HL-60 (cell line): ENCODE measurements around the gene GPC3.

Experiments
- DNase-seq, 2 experiments: peaks; one replicate each; pipeline ENCODE4 v3.0.0-alpha.2; 2010 to 2020; ENCODE audit warnings: low read depth in 1 of 2, low spot score in 1 of 2
- H3K27ac ChIP-seq: fragments of 250-450 bp; sonication (Bioruptor Pico); replicated peaks from 2 replicates; pipeline ENCODE4 v1.5.1; 2020; ENCODE audit warnings: mild to moderate bottlenecking, moderate library complexity
- H3K27me3 ChIP-seq: fragments of 250-450 bp; sonication (Bioruptor Pico); 2 replicates; pipeline ENCODE4 v1.5.1; 2021; ENCODE audit warnings: mild to moderate bottlenecking, moderate library complexity; ENCODE audit not compliant: insufficient read depth, poor library complexity, severe bottlenecking
- H3K4me3 ChIP-seq: replicated peaks from 2 replicates; pipeline ENCODE4 v1.5.1; 2011; ENCODE audit warnings: mild to moderate bottlenecking, control low read depth, low read length; ENCODE audit not compliant: insufficient read depth
- CTCF ChIP-seq: IDR thresholded peaks from one replicate; pipeline ENCODE4 v1.5.1; 2011; ENCODE audit warnings: low read length, control low read depth, inconsistent platforms; ENCODE audit not compliant: insufficient read depth
- GABPA ChIP-seq: IDR thresholded peaks from 2 replicates; pipeline ENCODE4 v1.6.1; 2012; ENCODE audit warnings: low read depth
- POLR2AphosphoS5 ChIP-seq: IDR thresholded peaks from 2 replicates; pipeline ENCODE4 v1.6.1; 2012; ENCODE audit warnings: low read depth
- REST ChIP-seq: IDR thresholded peaks from 2 replicates; pipeline ENCODE4 v1.6.1; 2012; ENCODE audit warnings: low read depth; ENCODE audit not compliant: insufficient replicate concordance
- SPI1 ChIP-seq: IDR thresholded peaks from 2 replicates; pipeline ENCODE4 v1.6.1; 2012; ENCODE audit warnings: low read depth, mild to moderate bottlenecking, borderline replicate concordance

GPC3 gene

GRCh38 chrX:133968109-133968508, 17.3 kb downstream of the GPC3 start:
- Histone ChIP-seq H3K27ac (no peak overlapping the region), H3K4me3 (no peak overlapping the region), H3K27me3 (no peaks in the 10 kb centered on the region)
- no peak for TF ChIP-seq GABPA
- TF ChIP-seq SPI1: no peak
- no peak for TF ChIP-seq POLR2AphosphoS5
- no peak for TF ChIP-seq REST
- no peak for DNase-seq

GRCh38 chrX:133966199-133966598, 19.2 kb downstream of the GPC3 start:
- Histone ChIP-seq H3K27me3 (no peaks in the 10 kb centered on the region), H3K4me3 (no peak overlapping the region), H3K27ac (no peak overlapping the region)
- DNase-seq: no peak
- TF ChIP-seq SPI1 (no peak), GABPA (no peak), CTCF (no peak), REST (no peak), POLR2AphosphoS5 (no peak)

- no peak for TF ChIP-seq CTCF
- no peak for TF ChIP-seq REST
- TF ChIP-seq SPI1: no peak
- no peak for TF ChIP-seq POLR2AphosphoS5
- no peak for TF ChIP-seq GABPA
- DNase-seq: no peak
- no peak overlapping the region for H3K27ac ChIP-seq
- H3K27me3 ChIP-seq: no peaks in the 10 kb centered on the region
- no peak overlapping the region for H3K4me3 ChIP-seq
Observed at GRCh38 chrX:133965321-133965720, 20.1 kb downstream of the GPC3 start.

- no peak for DNase-seq
- TF ChIP-seq POLR2AphosphoS5 (no peak), SPI1 (no peak), GABPA (no peak), REST (no peak), CTCF (no peak)
- no peaks in the 10 kb centered on the region for H3K27me3 ChIP-seq
- no peak overlapping the region for H3K27ac ChIP-seq
- no peak overlapping the region for H3K4me3 ChIP-seq
Observed at GRCh38 chrX:133961046-133961445, 24.3 kb downstream of the GPC3 start.
